H9 (cell line): ENCODE results near the gene MED15. TPM values are rescaled to one million over a fixed set of nuclear protein-coding genes. Genes with fewer than 3 reads are reported as not detected.

Source experiments
- DNase-seq: peaks from one replicate; pipeline ENCODE4 v3.0.0-alpha.2; 2017
- H2AFZ ChIP-seq: one replicate; pipeline ENCODE4 v1.6.1; 2013; ENCODE audit warnings: mild to moderate bottlenecking, low read length, control low read depth, moderate library complexity
- H2AK5ac ChIP-seq: 2 replicates; pipeline ENCODE4 v1.6.1; 2013; ENCODE audit warnings: low read length, control low read depth, mixed read lengths; ENCODE audit not compliant: insufficient read length
- H2BK120ac ChIP-seq: one replicate; pipeline ENCODE4 v1.6.1; 2013; ENCODE audit warnings: low read depth, mild to moderate bottlenecking, low read length, control low read depth, inconsistent platforms; ENCODE audit not compliant: poor library complexity, severe bottlenecking
- H2BK12ac ChIP-seq: 2 replicates; pipeline ENCODE4 v1.6.1; 2013; ENCODE audit warnings: low read length, control low read depth, mixed read lengths, low read depth; ENCODE audit not compliant: insufficient read length
- H2BK15ac ChIP-seq: 2 replicates; pipeline ENCODE4 v1.6.1; 2013; ENCODE audit warnings: low read depth, low read length, control low read depth
- H2BK20ac ChIP-seq: one replicate; pipeline ENCODE4 v1.6.1; 2013; ENCODE audit warnings: low read depth, mild to moderate bottlenecking, low read length, control low read depth, inconsistent platforms; ENCODE audit not compliant: poor library complexity, severe bottlenecking
- H2BK5ac ChIP-seq: 2 replicates; pipeline ENCODE4 v1.6.1; 2013; ENCODE audit warnings: low read length, control low read depth, mixed read lengths; ENCODE audit not compliant: insufficient read length
- H3K14ac ChIP-seq: 2 replicates; pipeline ENCODE4 v1.6.1; 2013; ENCODE audit warnings: low read length, control low read depth; ENCODE audit not compliant: insufficient read depth
- H3K18ac ChIP-seq: 2 replicates; pipeline ENCODE4 v1.6.1; 2013; ENCODE audit warnings: low read depth, mild to moderate bottlenecking, mixed read lengths, low read length, control low read depth; ENCODE audit not compliant: insufficient read length
- H3K23ac ChIP-seq: 2 replicates; pipeline ENCODE4 v1.6.1; 2013; ENCODE audit warnings: low read length, control low read depth, mixed read lengths, low read depth; ENCODE audit not compliant: insufficient read length
- H3K23me2 ChIP-seq: 2 replicates; pipeline ENCODE4 v1.6.1; 2013; ENCODE audit warnings: low read depth, mild to moderate bottlenecking, mixed read lengths, low read length, control low read depth; ENCODE audit not compliant: insufficient read length, poor library complexity, severe bottlenecking
- H3K27ac ChIP-seq: 2 replicates; pipeline ENCODE4 v1.5.1; 2013; ENCODE audit warnings: low read length, control low read depth, mixed read lengths, low read depth; ENCODE audit not compliant: insufficient read length
- H3K27me3 ChIP-seq: 2 replicates; pipeline ENCODE4 v1.6.1; 2013; ENCODE audit warnings: low read length, control low read depth, inconsistent platforms; ENCODE audit not compliant: insufficient read depth
- H3K4ac ChIP-seq: 2 replicates; pipeline ENCODE4 v1.6.1; 2013; ENCODE audit warnings: low read depth, mild to moderate bottlenecking, control low read depth, inconsistent platforms, low read length, moderate library complexity
- H3K4me1 ChIP-seq: 2 replicates; pipeline ENCODE4 v1.6.1; 2013; ENCODE audit warnings: low read length, control low read depth, inconsistent platforms; ENCODE audit not compliant: insufficient read depth
- H3K4me2 ChIP-seq: 2 replicates; pipeline ENCODE4 v1.6.1; 2013; ENCODE audit warnings: low read length, control low read depth, mixed read lengths; ENCODE audit not compliant: insufficient read length, insufficient read depth
- H3K56ac ChIP-seq: 2 replicates; pipeline ENCODE4 v1.6.1; 2013; ENCODE audit warnings: low read depth, mild to moderate bottlenecking, mixed read lengths, low read length, control low read depth; ENCODE audit not compliant: insufficient read length
- H3K79me1 ChIP-seq: 2 replicates; pipeline ENCODE4 v1.6.1; 2013; ENCODE audit warnings: low read depth, mild to moderate bottlenecking, moderate library complexity, low read length, control low read depth, inconsistent platforms; ENCODE audit not compliant: insufficient read depth, poor library complexity, severe bottlenecking
- H3K79me2 ChIP-seq: 2 replicates; pipeline ENCODE4 v1.6.1; 2013; ENCODE audit warnings: low read length, control low read depth, inconsistent platforms; ENCODE audit not compliant: insufficient read depth
- H3K9ac ChIP-seq: 2 replicates; pipeline ENCODE4 v1.6.1; 2013; ENCODE audit warnings: low read length, control low read depth, mixed read lengths; ENCODE audit not compliant: insufficient read length; ENCODE audit errors: extremely low read depth
- H3K9me3 ChIP-seq: one replicate; pipeline ENCODE4 v1.6.1; 2013; ENCODE audit warnings: low read depth, low read length, inconsistent platforms; ENCODE audit not compliant: control insufficient read depth
- H3T11ph ChIP-seq: one replicate; pipeline ENCODE4 v1.6.1; 2013; ENCODE audit warnings: mild to moderate bottlenecking, low read length, control low read depth, inconsistent platforms
- H4K20me1 ChIP-seq: one replicate; pipeline ENCODE4 v1.6.1; 2013; ENCODE audit not compliant: control insufficient read depth, insufficient read length, insufficient read depth
- H4K5ac ChIP-seq: 2 replicates; pipeline ENCODE4 v1.6.1; 2013; ENCODE audit warnings: low read depth, mild to moderate bottlenecking, mixed read lengths, low read length, control low read depth; ENCODE audit not compliant: insufficient read length
- H4K8ac ChIP-seq: replicated peaks from 2 replicates; pipeline ENCODE4 v1.6.1; 2013; ENCODE audit warnings: low read length, control low read depth, mixed read lengths, low read depth; ENCODE audit not compliant: insufficient read length
- H4K91ac ChIP-seq: 2 replicates; pipeline ENCODE4 v1.6.1; 2013; ENCODE audit warnings: low read depth, mild to moderate bottlenecking, moderate library complexity, mixed read lengths, low read length, control low read depth; ENCODE audit not compliant: insufficient read length
- H3K27ac Mint-ChIP-seq, 3 experiments: 2 replicates in 2 of 3; 3 replicates in 1 of 3; pipeline ENCODE4 v1.8.0; 2020 to 2021; ENCODE audit warnings: mixed read lengths in 3 of 3, mild to moderate bottlenecking in 1 of 3, moderate library complexity in 1 of 3
- H3K27me3 Mint-ChIP-seq: 2 replicates; pipeline ENCODE4 v1.8.0; 2021; ENCODE audit warnings: low read depth, mild to moderate bottlenecking, moderate library complexity, mixed read lengths
- H3K36me3 Mint-ChIP-seq, 3 experiments: 2 replicates in 2 of 3; 3 replicates in 1 of 3; pipeline ENCODE4 v1.8.0; 2020 to 2021; ENCODE audit warnings: low read depth in 3 of 3, mixed read lengths in 3 of 3; ENCODE audit not compliant: insufficient read depth in 1 of 3
- H3K4me1 Mint-ChIP-seq, 2 experiments: 2 replicates each; pipeline ENCODE4 v1.8.0; 2020; ENCODE audit warnings: mixed read lengths in 2 of 2
- H3K4me3 Mint-ChIP-seq, 2 experiments: 2 replicates in 1 of 2; 3 replicates in 1 of 2; pipeline ENCODE4 v1.8.0; 2020 to 2021; ENCODE audit warnings: mild to moderate bottlenecking in 2 of 2, mixed read lengths in 2 of 2, moderate library complexity in 1 of 2
- H3K9me3 Mint-ChIP-seq, 2 experiments: 2 replicates in 1 of 2; 3 replicates in 1 of 2; pipeline ENCODE4 v1.8.0; 2020; ENCODE audit warnings: mild to moderate bottlenecking in 2 of 2, mixed read lengths in 2 of 2, moderate library complexity in 1 of 2
- WGBS: extraction: QIAGEN DNeasy Blood & Tissue Kit; methylation state at CpG from one replicate; pipeline ENCODE4 v1.1.7; 2013; ENCODE audit warnings: missing lambda C conversion rate, low lambda C conversion rate, mixed read lengths; ENCODE audit not compliant: insufficient read length; ENCODE audit errors: extremely low coverage; 5-methylcytosine and 5-hydroxymethylcytosine counted together
- total RNA-seq: library from RNA; stranded (reverse); gene quantifications from 2 replicates; pipeline ENCODE4 v1.2.1, GENCODE V29; 2021
- TF ChIP-seq, protein P1 (sequence below): fragments of 200-600 bp; sonication (generic); conservative IDR thresholded peaks from 3 replicates; pipeline ENCODE4 v1.8.0; 2021; ENCODE audit warnings: antibody characterized with exemption, mild to moderate bottlenecking

MED15 gene
- total RNA-seq, 1 experiment from 2014 or later, result 47.4 TPM

- Mint-ChIP-seq H3K4me1 (peaks cover 41 to 46% of the 10 kb centered on the region in 2 experiments), H3K9me3 (no peaks in the 10 kb centered on the region; a peak in 1 of 5 replicates), H3K27me3 (peaks cover 2% of the 10 kb centered on the region; the same call in 1 of the 2 replicates), H3K27ac (peak overlapping the region in 2 of 3 experiments; percentile 39 to 77; a peak in 2 of 7 replicates), H3K36me3 (peaks cover 0 to 16% (median 11%) of the 10 kb centered on the region in 3 experiments; a peak in 5 of 7 replicates), H3K4me3 (peak overlapping the region in 1 of 2 experiments; percentile 23; a peak in 1 of 5 replicates)
- Histone ChIP-seq H3K4ac (no peak overlapping the region), H3K23ac (no peak overlapping the region), H2AK5ac (no peak overlapping the region), H3K79me1 (peaks cover 4% of the 10 kb centered on the region), H2BK20ac (no peak overlapping the region), H3K79me2 (peaks cover 29% of the 10 kb centered on the region; the same call in 1 of the 2 replicates), H2BK15ac (no peak overlapping the region), H3K56ac (no peak overlapping the region), H3K27me3 (no peaks in the 10 kb centered on the region), H3K4me1 (peaks cover 7% of the 10 kb centered on the region; the same call in 1 of the 2 replicates), H4K5ac (no peak overlapping the region), H3K18ac (no peak overlapping the region), H4K8ac (no peak overlapping the region), H4K20me1 (no peaks in the 10 kb centered on the region), H3T11ph (no peak overlapping the region), H2AFZ (no peak overlapping the region), H3K23me2 (peaks cover 8% of the 10 kb centered on the region), H4K91ac (no peak overlapping the region), H3K9ac (no peak overlapping the region), H2BK12ac (no peak overlapping the region), H2BK5ac (no peak overlapping the region), H3K4me2 (no peak overlapping the region), H3K14ac (no peak overlapping the region), H2BK120ac (no peak overlapping the region), H3K9me3 (no peaks in the 10 kb centered on the region), H3K27ac (no peak overlapping the region)
- TF ChIP-seq, protein P1, sequence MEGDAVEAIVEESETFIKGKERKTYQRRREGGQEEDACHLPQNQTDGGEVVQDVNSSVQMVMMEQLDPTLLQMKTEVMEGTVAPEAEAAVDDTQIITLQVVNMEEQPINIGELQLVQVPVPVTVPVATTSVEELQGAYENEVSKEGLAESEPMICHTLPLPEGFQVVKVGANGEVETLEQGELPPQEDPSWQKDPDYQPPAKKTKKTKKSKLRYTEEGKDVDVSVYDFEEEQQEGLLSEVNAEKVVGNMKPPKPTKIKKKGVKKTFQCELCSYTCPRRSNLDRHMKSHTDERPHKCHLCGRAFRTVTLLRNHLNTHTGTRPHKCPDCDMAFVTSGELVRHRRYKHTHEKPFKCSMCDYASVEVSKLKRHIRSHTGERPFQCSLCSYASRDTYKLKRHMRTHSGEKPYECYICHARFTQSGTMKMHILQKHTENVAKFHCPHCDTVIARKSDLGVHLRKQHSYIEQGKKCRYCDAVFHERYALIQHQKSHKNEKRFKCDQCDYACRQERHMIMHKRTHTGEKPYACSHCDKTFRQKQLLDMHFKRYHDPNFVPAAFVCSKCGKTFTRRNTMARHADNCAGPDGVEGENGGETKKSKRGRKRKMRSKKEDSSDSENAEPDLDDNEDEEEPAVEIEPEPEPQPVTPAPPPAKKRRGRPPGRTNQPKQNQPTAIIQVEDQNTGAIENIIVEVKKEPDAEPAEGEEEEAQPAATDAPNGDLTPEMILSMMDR, result no peak
- DNase-seq, result no peak
- no CpG with 5 or more reads among the region's 4 CpGs for WGBS
These were observed 4.3 kb downstream of the MED15 start for GRCh38 chr22:20511578-20512229.
